HG02973 (cell line): ENCODE measurements around the gene IFNA13.
A peak's percentile ranks its signal among the peaks of the same experiment; 100 is the strongest.

ENCODE experiments used
- ATAC-seq: cut with Tn5 transposase; IDR thresholded peaks from one replicate; pipeline ENCODE4 v1.9.1; 2021; ENCODE audit warnings: moderate library complexity; ENCODE audit not compliant: unreplicated experiment

Gene IFNA13

GRCh38 chr9:21357479-21358460 is 10.1 kb downstream of the IFNA13 start:
- peak; percentile 84 for ATAC-seq

GRCh38 chr9:21350787-21351186 is 17.1 kb downstream of the IFNA13 start, which contains the start of gene IFNA6:
TSS of gene IFNA6 (minus strand) at chr9:21350887. CDS start at chr9:21350887, 0 bp downstream.
- no peak for ATAC-seq

GRCh38 chr9:21348430-21348970 is 19.4 kb downstream of the IFNA13 start:
- ATAC-seq: no peak

GRCh38 chr9:21340735-21341134 is 27.1 kb downstream of the IFNA13 start:
- no peak for ATAC-seq

- ATAC-seq: no peak
Measured at GRCh38 chr9:21336457-21336856, 31.4 kb downstream of the IFNA13 start.

GRCh38 chr9:21334701-21335632 is 32.9 kb downstream of the IFNA13 start, which contains the start of gene KLHL9:
TSS of gene KLHL9 (minus strand) at chr9:21335404. CDS start at chr9:21334859, 545 bp downstream.
- ATAC-seq: peak; percentile 88

GRCh38 chr9:21333226-21333625 is 34.6 kb downstream of the IFNA13 start:
- ATAC-seq: no peak

GRCh38 chr9:21331676-21332402 is 36.0 kb downstream of the IFNA13 start:
- ATAC-seq: no peak

GRCh38 chr9:21326526-21327139 is 41.2 kb downstream of the IFNA13 start:
- ATAC-seq: peak; percentile 76

- ATAC-seq: no peak
Measured at GRCh38 chr9:21324047-21324446, 43.8 kb downstream of the IFNA13 start.

- ATAC-seq: no peak
Measured at GRCh38 chr9:21322911-21323461, 44.9 kb downstream of the IFNA13 start.

- no peak for ATAC-seq
Measured at GRCh38 chr9:21320465-21320864, 47.4 kb downstream of the IFNA13 start.

GRCh38 chr9:21317956-21318923 is 49.6 kb downstream of the IFNA13 start:
- peak; percentile 78 for ATAC-seq
